GM06990 (cell line): ENCODE measurements around the gene BRAT1.

Source experiments
- DNase-seq: peaks from one replicate; pipeline ENCODE4 v3.0.0-alpha.2; 2011; ENCODE audit not compliant: insufficient read length; ENCODE audit errors: extremely low read depth
- H3K27me3 ChIP-seq: replicated peaks from 2 replicates; pipeline ENCODE4 v1.6.0; 2011; ENCODE audit warnings: low read length; ENCODE audit not compliant: control insufficient read depth, insufficient read depth
- H3K36me3 ChIP-seq: 2 replicates; pipeline ENCODE4 v1.5.1; 2011; ENCODE audit warnings: low read length; ENCODE audit not compliant: control insufficient read depth, insufficient read depth
- H3K4me3 ChIP-seq: replicated peaks from 2 replicates; pipeline ENCODE4 v1.5.1; 2011; ENCODE audit warnings: low read depth, mild to moderate bottlenecking, control low read depth, low read length
- CTCF ChIP-seq: IDR thresholded peaks from 2 replicates; pipeline ENCODE4 v1.5.1; 2011; ENCODE audit warnings: low read length, control low read depth, mild to moderate bottlenecking, inconsistent platforms; ENCODE audit not compliant: insufficient read depth, poor library complexity, severe bottlenecking

BRAT1 gene

GRCh38 chr7:2490181-2490651 is 65.1 kb downstream of the BRAT1 start:
- DNase-seq = no peak
- H3K36me3 ChIP-seq = no peaks in the 10 kb centered on the region
- no peak for TF ChIP-seq CTCF
- no peaks in the 10 kb centered on the region for H3K27me3 ChIP-seq
- H3K4me3 ChIP-seq = no peak overlapping the region

- no peak for DNase-seq
- Histone ChIP-seq H3K36me3 (no peaks in the 10 kb centered on the region), H3K27me3 (no peaks in the 10 kb centered on the region), H3K4me3 (no peak overlapping the region)
- no peak for TF ChIP-seq CTCF
Observed at GRCh38 chr7:2488681-2489080, 66.6 kb downstream of the BRAT1 start.

- Histone ChIP-seq H3K36me3 (no peaks in the 10 kb centered on the region), H3K27me3 (no peaks in the 10 kb centered on the region), H3K4me3 (no peak overlapping the region)
- no peak for DNase-seq
- no peak for TF ChIP-seq CTCF
Observed at GRCh38 chr7:2488272-2488645, 67.1 kb downstream of the BRAT1 start.
